Lung (tissue), 12 donors: ENCODE measurements around the gene MACIR. TPM values are rescaled to one million over a fixed set of nuclear protein-coding genes. Genes with fewer than 3 reads are reported as not detected.

Experiments
- ATAC-seq: fragments of 200-7000 bp; cut with Tn5 transposase; one replicate; pipeline ENCODE4 v1.9.1; 2020; ENCODE audit warnings: moderate number of reproducible peaks; ENCODE audit not compliant: insufficient read depth, low FRiP score
- DNase-seq, 3 donors: peaks; one replicate each; pipeline ENCODE4 v3.0.0-alpha.2; 2013 to 2017
- H3K27ac ChIP-seq, 2 donors: one replicate each; pipeline ENCODE4 v1.5.1; 2013; ENCODE audit warnings: mild to moderate bottlenecking in 2 of 2, moderate library complexity in 2 of 2, control low read depth in 1 of 2, inconsistent platforms in 1 of 2, low read depth in 1 of 2, low read length in 1 of 2
- H3K27me3 ChIP-seq, 3 donors: one replicate each; pipeline ENCODE4 v1.5.1; 2013; ENCODE audit warnings: low read length in 2 of 3; ENCODE audit not compliant: control insufficient read depth in 3 of 3, insufficient read depth in 3 of 3
- H3K36me3 ChIP-seq, 4 donors: one replicate each; pipeline ENCODE4 v1.5.1; 2013; ENCODE audit warnings: low read length in 4 of 4, mild to moderate bottlenecking in 1 of 4, moderate library complexity in 1 of 4; ENCODE audit not compliant: control insufficient read depth in 4 of 4, insufficient read depth in 4 of 4
- H3K4me1 ChIP-seq, 5 donors: one replicate each; pipeline ENCODE4 v1.5.1; 2013; ENCODE audit warnings: low read length in 5 of 5, mild to moderate bottlenecking in 2 of 5, moderate library complexity in 1 of 5; ENCODE audit not compliant: control insufficient read depth in 5 of 5, insufficient read depth in 5 of 5
- H3K4me3 ChIP-seq: one replicate; pipeline ENCODE4 v1.5.1; 2013; ENCODE audit warnings: mild to moderate bottlenecking, control low read depth, moderate library complexity
- H3K9ac ChIP-seq, 2 donors: one replicate each; pipeline ENCODE4 v1.5.1; 2013; ENCODE audit warnings: low read length in 2 of 2, control low read depth in 1 of 2; ENCODE audit not compliant: insufficient read depth in 1 of 2
- H3K9me3 ChIP-seq, 4 donors: one replicate each; pipeline ENCODE4 v1.5.1; 2013; ENCODE audit warnings: low read length in 3 of 4, mild to moderate bottlenecking in 1 of 4, moderate library complexity in 1 of 4; ENCODE audit not compliant: control insufficient read depth in 4 of 4, insufficient read depth in 3 of 4
- CTCF ChIP-seq: IDR thresholded peaks from 2 replicates; pipeline ENCODE4 v1.5.1; 2012; ENCODE audit warnings: mild to moderate bottlenecking; ENCODE audit errors: control extremely low read depth, extremely low read depth
- WGBS, 2 donors: extraction: QIAGEN DNeasy Blood & Tissue Kit; methylation state at CpG; one replicate each; pipeline ENCODE4 v1.1.7; 2013; 5-methylcytosine and 5-hydroxymethylcytosine counted together
- polyA plus RNA-seq, 2 donors: library from polyadenylated mRNA; stranded (reverse); fragments of 200-250 nt; gene quantifications; one replicate each; pipeline ENCODE4 v1.2.1, GENCODE V29; 2013
- total RNA-seq, 2 donors: library from RNA; depleted of rRNA in 1 of 2; stranded (reverse); fragments of >200 nt in 1 of 2; gene quantifications; one replicate each; pipeline ENCODE4 v1.2.1, GENCODE V29; 2014 to 2021
- donor health status: control.
- donor health status: control.
- donor health status: Bipolar disorder and iron deficiency.
- donor health status: healthy.
- donor health status: DM: yes; HTN: yes; CAD: no.

Gene MACIR
- total and polyA plus RNA-seq, 4 donors = 3.9 to 9.9 (median 5.0) TPM

- peaks cover 0 to 10% (median 0%) of the 10 kb centered on the region in 5 donors for H3K4me1 ChIP-seq
- H3K9me3 ChIP-seq = no peaks in the 10 kb centered on the region
- no peak for ATAC-seq
- H3K27ac ChIP-seq = no peak overlapping the region
- H3K9ac ChIP-seq = no peak overlapping the region
- no peak overlapping the region for H3K4me3 ChIP-seq
- no peak for TF ChIP-seq CTCF
- DNase-seq = no peak
- no peaks in the 10 kb centered on the region for H3K36me3 ChIP-seq
- H3K27me3 ChIP-seq = no peaks in the 10 kb centered on the region
Measured at GRCh38 chr5:103270581-103270980, 12.0 kb downstream of the MACIR start.

- TF ChIP-seq CTCF = no peak
- DNase-seq = no peak
- WGBS, 2 donors = 52 to 58% methylated on average over 2 of the region's 2 CpGs
- Histone ChIP-seq H3K4me3 (no peak overlapping the region), H3K9me3 (no peaks in the 10 kb centered on the region), H3K36me3 (peaks cover 5 to 9% (median 7%) of the 10 kb centered on the region in 4 donors), H3K9ac (no peak overlapping the region), H3K4me1 (peaks cover 0 to 10% (median 0%) of the 10 kb centered on the region in 5 donors), H3K27me3 (no peaks in the 10 kb centered on the region), H3K27ac (no peak overlapping the region)
- no peak for ATAC-seq
Measured at GRCh38 chr5:103271570-103272289, 13.2 kb downstream of the MACIR start.

GRCh38 chr5:103272377-103272776, 13.8 kb downstream of the MACIR start:
- ATAC-seq (no peak), DNase-seq (no peak)
- Histone ChIP-seq H3K9ac (no peak overlapping the region), H3K27me3 (no peaks in the 10 kb centered on the region), H3K9me3 (no peaks in the 10 kb centered on the region), H3K27ac (no peak overlapping the region), H3K4me3 (no peak overlapping the region), H3K4me1 (peaks cover 0 to 10% (median 0%) of the 10 kb centered on the region in 5 donors), H3K36me3 (peaks cover 5 to 11% (median 7%) of the 10 kb centered on the region in 4 donors)
- 84 to 99% methylated on average over 2 of the region's 2 CpGs for WGBS, 2 donors
- no peak for TF ChIP-seq CTCF
